ENCODE data around the gene OGFRL1.
"Not testable (repeated sequence)": the region's sequence is repeated elsewhere in the genome, so short reads cannot be mapped to it uniquely, and the experiment has no call there.

The OGFRL1 gene

DNA sequence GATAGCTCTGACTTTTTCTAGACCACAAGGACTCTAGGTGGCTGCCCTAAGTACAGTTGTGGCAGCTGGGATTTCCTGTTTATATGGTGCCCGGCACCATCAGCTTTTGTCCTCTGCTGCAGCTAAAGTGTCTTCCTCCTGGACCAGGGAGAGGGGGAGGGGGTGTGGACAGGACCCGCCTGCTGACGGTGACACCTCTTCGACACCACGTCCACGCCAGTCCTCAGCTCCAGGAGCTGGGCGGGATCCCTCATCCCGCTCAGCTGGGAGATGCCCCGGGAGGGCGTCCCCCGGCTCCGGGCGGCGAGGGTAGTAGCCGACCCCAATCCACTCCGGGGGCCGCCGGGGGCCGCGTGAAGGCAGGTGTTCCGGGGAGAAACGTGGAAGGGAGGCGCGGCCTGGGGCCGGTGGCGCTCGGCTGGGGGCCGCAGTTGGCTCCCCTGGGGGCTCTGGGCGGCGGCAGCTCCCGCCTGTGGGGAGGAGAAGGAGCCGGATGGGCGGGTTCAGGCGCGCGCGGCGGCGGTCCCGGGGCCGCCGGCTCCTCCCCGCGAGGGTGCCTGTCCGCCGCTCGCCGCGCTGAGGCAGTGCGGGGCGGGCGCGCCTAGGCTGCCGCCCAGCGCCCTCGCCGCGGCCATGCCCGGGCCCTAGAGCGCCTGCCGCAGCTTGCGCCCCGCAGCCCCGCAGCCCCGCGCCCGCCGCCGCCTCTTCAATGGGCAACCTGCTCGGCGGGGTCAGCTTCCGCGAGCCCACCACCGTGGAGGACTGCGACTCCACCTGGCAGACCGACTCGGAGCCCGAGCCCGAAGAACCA, at the start of gene OGFRL1:
Gene OGFRL1 (plus strand): TSS at position 584 of the 811 bp plus-strand sequence. CDS start 126 bp downstream, at position 710.
- in situ Hi-C loops (cut with HindIII; ENCODE audit: low pct_ligation_motif_present, low pct_unique_long_range_greater_than_20kb, low sequenced_read_pairs), result no loop called here
- DNase-seq, result peak; percentile 80

DNA sequence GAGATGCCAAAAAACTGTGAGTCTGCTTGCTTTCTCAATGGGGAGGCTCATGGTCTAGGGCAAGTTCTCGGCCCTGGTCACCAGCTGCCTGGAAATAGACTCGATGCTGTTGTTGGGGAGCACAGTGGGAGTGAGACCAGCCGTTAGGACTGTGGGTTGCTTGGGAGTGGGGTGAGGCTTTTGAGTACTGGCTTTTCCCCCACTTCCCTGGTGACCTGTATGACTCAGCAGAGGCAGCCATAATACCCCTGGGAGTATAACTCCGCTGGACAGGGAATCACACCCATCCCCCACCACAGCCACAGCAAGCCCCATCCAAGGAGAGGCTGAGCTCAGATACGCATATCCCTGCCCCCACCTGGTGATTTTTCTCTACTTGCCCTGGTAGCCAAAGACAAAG, 48.9 kb upstream of the OGFRL1 start:
- no peak for DNase-seq
- in situ Hi-C loops (cut with HindIII; ENCODE audit: low pct_ligation_motif_present, low pct_unique_long_range_greater_than_20kb, low sequenced_read_pairs), result no loop called here

DNA sequence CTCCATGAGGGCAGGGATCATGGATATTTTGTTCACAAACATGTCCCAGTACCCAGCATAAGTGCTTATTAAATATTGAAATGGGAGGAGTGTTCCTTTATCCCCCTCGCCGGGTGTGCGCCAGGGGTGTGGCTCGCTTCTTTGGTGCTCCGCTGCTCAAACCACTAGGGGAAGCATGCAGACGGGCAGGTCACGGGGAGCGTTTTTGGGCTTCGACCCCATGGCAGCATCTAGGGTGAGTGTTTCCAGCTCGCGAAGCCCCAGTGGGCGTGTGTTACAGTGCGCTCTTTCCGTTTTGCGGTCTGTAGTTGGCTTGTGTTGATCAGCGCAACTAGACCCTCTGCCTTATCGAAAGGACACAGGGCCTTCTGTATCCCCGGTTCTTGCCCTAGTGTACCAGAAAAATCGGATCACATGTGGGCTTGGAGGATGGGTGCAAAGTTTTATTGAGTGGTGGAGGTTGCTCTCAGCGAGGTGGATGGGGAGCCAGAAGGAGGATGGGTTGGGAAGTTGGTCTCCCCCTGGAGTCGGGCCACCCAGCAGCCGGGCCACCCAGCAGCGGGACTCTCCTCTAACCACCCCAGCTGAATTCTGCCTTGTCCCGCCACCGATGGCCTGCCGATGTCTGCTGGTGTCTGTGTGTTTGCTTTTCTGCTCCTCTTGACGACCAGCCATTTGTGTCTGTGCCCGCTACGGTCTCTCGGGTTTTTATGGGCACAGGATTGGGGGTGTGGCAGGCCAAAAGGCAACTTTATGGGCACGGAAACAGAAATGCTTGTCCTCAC, 43.2 kb upstream of the OGFRL1 start:
- in situ Hi-C loops (cut with HindIII; ENCODE audit: low pct_ligation_motif_present, low pct_unique_long_range_greater_than_20kb, low sequenced_read_pairs), result no loop called here
- DNase-seq, result no peak

DNA sequence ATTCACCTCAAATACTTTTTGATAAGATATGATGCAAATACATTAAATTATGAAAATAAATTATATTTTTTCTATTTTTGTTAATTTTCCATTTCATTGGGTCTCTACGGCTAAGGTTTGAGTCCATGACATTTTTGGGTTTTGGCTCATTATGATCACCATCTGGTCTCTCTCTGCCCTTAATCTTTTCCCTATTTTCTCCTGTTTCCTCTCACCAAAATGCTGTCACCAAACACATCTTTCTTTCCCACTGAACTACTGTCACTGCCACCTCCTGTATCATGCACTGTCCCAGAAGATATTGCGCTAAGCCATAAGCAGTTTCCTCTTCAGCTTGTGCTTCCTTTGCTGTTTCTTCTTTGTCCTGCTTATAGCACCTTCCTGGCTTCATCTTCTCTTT, 42.0 kb upstream of the OGFRL1 start:
- no peak for DNase-seq
- in situ Hi-C loops (cut with HindIII; ENCODE audit: low pct_ligation_motif_present, low pct_unique_long_range_greater_than_20kb, low sequenced_read_pairs), result no loop called here

DNA sequence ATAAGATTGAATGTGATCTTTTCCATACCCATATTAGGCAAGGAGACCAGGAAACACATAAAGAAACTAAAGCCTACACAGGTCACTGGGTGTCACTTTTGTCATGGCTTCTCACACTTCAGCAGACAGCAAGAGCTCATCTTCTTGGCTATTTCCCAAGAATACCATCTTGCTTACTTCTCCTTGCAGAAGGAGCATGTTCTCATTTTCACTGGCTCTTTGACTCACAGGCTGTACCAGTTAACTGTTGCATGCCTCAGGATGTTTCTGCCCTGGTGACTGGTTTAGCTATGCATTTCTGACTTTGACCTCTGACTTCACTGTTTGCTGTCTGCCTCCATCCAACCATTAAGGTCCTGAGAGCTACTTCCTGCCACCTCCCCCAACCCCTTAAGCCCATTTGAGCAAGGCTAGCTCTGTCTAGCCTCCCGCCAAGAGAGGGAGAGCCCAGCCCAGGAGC, 40.3 kb upstream of the OGFRL1 start:
- in situ Hi-C loops (cut with HindIII; ENCODE audit: low pct_ligation_motif_present, low pct_unique_long_range_greater_than_20kb, low sequenced_read_pairs), result no loop called here
- peak; percentile 95 for DNase-seq

DNA sequence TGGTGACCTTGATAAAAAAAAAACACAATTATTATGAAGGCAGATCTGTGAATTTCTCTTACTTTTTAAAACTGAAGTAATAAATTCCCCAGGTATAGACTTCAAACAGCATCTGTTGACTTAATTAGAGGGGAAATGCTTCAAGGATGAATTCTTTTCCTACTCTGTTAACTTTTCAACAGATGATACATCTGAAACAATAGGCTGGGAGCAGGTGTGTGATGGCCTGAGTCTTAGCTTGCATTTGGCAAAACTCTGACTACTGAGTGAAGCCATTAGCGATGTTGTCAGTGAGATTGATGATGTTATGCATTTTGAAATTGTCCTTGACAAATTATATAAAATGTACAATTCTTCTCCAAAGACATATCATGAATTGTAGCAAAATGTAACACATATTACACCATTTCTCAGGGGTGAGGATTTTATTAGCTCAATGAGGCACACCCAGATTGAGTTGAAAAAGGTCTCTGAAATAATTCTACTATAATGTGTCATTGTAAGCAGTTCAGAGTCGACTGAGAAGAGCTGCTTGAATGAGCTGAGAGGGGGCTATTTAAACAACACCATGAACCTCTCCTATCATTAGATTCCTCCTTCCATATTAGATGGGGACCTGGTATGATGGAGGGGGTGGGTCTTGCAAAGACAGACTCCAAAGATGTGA, 39.6 kb upstream of the OGFRL1 start:
- in situ Hi-C loops (cut with HindIII; ENCODE audit: low pct_ligation_motif_present, low pct_unique_long_range_greater_than_20kb, low sequenced_read_pairs), result no loop called here
- no peak for DNase-seq

DNA sequence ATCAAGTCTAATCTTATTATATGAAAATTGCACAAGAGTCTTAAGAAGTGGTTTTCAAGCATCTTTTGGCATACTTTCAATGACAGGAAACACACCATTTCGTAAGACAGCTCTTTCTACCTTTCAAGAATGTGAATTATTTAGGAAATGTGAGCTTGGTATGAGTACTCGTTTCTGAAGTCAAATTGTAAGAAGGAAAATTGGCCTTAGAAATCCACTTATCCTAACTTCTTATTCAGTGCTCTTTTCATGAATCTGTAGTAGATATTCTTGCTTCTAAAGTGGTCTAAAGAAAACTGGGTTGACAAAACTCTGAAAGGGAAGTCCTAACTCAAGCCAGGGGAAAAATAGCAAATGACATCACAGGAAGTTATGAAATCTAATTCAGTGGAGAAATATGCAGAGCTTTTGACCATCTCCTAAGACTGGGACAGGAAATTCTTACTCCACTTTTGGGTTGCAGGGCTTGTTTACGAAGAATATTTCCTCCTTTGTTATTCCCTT, 38.5 kb upstream of the OGFRL1 start:
- in situ Hi-C loops (cut with HindIII; ENCODE audit: low pct_ligation_motif_present, low pct_unique_long_range_greater_than_20kb, low sequenced_read_pairs), result no loop called here
- DNase-seq, result peak; percentile 66

DNA sequence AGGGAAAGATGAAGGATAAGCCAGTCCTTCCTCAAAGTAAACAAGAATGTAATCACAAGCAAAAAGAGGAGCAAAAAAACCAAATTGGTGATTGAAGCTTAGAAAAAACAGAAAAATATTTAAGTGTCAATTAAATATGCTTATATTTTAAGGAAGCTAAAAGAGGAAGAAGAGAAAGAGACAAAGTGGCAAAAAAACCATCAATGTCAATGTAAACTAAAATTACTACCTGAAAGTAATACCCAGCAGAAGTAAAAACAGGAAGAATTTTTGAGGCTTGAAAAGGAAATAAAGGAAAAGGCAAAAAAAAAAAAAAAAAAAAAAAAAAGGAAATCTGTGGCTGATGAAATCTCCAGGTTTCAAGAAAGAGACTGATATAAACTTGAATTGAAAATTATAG, 36.2 kb upstream of the OGFRL1 start:
- in situ Hi-C loops (cut with HindIII; ENCODE audit: low pct_ligation_motif_present, low pct_unique_long_range_greater_than_20kb, low sequenced_read_pairs), result no loop called here
- no peak for DNase-seq

DNA sequence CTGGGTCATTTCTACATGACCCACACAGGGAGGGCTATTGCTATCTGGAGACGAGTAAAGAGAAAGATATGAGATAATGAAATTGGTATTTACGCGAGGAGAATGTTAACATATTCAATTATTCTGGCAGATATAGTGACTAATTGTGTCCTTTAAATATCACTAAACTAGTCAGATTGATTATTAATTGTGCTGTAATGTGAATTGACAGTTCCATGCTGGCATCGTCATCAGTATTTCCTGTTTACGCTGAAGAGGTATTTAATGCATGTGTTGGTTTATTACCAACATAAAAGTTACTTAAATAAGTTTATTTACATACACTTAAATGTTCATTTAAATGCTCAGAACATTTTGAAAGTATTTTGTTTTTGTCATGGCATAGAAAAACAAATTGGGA, 35.7 kb upstream of the OGFRL1 start:
- in situ Hi-C loops (cut with HindIII; ENCODE audit: low pct_ligation_motif_present, low pct_unique_long_range_greater_than_20kb, low sequenced_read_pairs), result no loop called here
- no peak for DNase-seq

DNA sequence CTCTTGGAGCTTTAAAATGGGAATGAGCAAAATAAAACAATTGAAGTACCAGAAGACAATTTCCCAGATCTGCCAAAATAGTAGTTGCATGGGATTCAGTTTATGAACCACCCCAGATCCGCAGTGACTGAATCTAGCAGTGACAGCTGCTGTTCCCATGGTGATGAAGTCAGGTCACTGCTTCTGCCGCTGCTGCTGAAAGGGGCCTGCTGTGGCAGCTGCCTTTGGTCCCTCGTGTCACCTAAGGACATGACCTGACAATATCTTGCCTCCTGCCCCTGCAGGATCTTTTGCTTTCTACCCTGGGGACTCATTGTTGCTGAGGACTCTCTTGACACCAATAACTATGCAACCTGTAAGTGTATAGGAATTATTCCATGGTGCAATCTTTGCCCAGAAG, 34.3 kb upstream of the OGFRL1 start:
- DNase-seq, result no peak

DNA sequence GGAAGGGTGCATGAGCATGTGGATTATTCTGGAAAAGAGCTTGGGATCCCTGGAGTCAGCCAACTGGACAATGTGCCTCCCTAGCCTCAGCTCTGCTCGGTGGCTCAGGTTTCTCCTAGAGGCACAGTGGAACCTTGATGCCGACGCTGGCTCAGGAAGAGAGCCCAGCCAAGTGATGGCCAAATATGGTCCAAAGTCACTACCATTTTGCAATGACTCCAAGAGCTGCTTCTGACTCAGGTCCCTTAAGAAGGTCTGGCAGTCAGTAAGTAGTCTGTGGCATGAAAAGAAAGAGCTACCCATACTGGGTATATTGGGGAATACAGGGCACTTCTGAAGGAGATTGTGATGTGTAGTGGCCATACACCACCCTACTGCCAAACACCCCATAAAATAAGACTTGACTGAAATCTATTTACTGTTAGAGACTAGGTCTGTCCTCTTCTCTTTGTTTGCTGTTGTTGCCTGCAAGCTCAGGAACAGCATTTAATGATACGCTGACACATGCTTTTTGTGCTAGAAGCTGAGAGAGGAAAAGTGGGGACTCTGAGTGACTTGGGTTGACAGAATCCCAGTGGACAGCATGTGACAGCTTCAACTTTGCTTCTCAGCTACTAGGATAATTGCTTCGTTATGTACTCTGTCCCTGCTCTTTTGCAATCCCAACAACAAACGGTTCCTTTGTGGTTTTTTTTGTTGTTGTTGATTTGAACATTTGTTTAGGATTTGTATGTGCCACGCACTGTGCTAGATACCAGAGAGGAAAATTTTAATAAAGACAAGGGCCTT, 30.3 kb upstream of the OGFRL1 start:
- no peak for DNase-seq
- in situ Hi-C loops (cut with HindIII; ENCODE audit: low pct_ligation_motif_present, low pct_unique_long_range_greater_than_20kb, low sequenced_read_pairs), result no loop called here

More for the DNA sequence above, 34.3 kb upstream of the OGFRL1 start:
- in situ Hi-C loops (cut with HindIII; ENCODE audit: low pct_ligation_motif_present, low pct_unique_long_range_greater_than_20kb, low sequenced_read_pairs), result no loop called here

DNA sequence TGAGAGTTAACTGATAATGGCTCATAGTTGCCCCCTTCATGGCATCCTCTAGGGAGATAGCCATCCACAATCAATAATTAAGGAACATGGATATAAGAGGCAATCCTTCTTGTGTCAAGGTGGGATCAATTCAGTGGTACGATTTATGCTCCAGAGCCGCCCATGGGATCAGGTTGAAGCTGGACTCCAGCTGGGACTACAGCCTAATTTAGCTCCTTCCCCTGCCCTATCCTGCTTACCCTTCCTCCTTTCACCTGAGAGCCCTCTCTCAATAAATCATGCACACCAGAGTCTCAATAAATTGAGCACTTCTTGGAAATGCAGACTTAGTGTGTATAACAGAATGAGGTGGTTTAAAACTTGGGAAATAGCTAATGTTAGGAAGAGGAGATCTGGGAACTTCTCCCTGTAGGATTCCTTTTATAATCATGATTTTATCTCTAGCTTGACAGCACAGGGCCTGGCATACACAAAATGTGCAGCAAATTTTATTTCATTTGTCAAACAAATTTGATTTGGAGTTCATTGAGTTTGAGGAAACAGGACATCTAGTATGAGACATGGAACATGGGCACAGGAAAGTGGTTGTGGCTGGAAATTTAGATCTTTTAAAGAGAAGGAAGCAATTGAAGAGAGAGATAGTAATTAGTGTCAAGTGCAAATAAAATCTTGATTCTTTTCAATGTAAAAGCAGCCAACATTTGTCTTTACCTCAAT, 28.6 kb upstream of the OGFRL1 start:
- no peak for DNase-seq
- in situ Hi-C loops (cut with HindIII; ENCODE audit: low pct_ligation_motif_present, low pct_unique_long_range_greater_than_20kb, low sequenced_read_pairs), result no loop called here

DNA sequence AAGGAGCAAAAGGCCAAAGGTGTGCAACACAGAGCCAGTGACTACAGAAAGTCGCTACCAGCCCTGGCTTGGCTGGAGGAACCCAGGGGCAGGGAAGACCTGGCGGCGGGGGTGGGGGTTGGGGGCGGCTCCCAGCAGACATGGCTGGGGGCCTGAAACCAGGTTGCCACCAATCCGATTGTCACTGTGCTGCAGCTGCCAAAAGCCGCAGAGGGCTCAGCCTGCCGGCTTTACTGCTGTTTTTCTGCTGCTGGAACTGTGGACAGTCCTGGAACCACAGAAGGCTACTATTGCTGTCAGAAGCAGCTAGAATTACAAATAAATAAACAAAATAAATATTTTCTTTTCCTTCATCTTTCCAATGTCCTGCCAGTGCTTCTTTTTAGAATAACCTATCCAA, 25.7 kb upstream of the OGFRL1 start:
- in situ Hi-C loops (cut with HindIII; ENCODE audit: low pct_ligation_motif_present, low pct_unique_long_range_greater_than_20kb, low sequenced_read_pairs), result no loop called here
- no peak for DNase-seq

DNA sequence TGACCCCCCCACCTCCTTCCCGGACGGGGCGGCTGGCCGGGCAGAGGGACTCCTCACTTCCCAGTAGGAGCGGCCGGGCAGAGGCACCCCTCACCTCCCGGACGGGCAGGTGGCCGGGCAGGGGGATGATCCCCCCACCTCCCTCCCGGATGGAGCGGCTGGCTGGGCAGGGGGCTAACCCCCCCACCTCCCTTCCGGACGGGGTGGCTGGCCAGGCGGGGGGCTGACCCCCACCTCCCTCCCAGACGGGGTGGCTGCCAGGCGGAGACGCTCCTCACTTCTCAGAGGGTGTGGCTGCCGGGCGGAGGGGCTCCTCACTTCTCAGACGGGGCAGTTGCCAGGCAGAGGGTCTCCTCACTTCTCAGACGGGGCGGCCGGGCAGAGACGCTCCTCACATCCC, 22.2 kb upstream of the OGFRL1 start:
- in situ Hi-C loops (cut with HindIII; ENCODE audit: low pct_ligation_motif_present, low pct_unique_long_range_greater_than_20kb, low sequenced_read_pairs); DNase-seq: not testable (repeated sequence)

DNA sequence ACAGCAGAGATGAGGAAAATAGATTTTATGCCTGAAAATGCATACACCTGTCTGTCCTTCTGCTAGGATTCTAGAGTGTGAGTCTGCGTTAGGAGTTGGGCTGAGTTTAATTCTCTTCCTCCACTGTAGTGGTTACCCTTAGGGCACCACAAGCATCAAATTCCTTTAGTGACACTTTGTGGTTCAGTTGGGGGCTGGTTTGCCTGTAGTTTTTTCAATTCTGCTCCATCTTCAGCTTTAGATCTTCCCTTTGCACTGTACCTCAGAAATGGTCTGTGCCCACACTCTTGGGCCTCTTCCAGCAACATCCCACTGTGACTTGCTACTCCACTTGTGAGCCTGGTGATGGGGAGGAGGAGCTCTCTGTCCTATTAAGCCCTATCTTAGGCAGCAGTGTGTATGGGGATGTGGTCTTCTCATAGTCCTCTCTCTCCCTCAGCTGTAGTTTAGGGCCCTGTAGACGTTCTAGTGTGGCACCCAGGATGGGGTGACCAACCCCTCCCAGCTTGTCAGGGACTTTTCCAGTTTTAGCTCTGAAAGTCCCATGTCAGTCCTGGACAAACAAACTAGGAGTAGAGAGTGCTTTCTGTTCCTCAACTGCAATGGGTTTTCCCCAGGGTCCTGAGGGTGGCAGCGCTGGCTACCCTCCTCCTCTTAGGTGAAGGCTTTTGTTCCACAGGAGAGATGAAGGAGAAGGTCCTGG, 19.7 kb upstream of the OGFRL1 start:
- no peak for DNase-seq
- in situ Hi-C loops (cut with HindIII; ENCODE audit: low pct_ligation_motif_present, low pct_unique_long_range_greater_than_20kb, low sequenced_read_pairs), result no loop called here

DNA sequence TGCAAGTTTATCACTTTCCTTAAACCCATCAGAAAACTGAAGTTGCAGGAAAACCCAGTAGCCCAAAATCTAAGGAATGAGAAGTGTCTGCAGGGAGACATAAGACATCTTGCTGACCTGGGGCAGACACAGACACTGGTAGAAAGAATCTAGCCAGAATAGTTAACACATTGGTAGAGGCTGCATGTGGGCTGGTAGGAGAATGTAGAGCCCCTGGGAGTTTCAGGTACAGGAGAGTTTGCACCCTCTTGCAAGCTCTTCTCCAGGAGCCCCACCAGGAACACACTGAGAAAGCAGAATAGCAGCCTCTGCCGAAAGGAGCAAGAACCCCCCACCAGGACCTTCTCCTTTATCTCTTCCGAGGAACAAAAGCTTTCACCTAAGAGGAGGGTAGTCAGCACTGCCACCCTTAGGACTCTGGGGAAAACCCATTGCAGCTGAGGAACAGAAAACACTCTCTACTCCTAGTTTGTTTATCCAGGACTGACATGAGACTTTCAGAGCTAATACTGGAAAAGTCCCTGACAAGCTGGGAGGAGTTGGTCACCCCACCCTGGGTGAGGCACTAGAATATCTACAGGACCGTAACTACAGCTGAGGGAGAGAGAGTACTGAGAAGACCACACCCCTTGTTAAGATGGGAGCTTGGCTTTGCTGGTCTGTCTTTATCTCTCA, 10.5 kb upstream of the OGFRL1 start:
- in situ Hi-C loops (cut with HindIII; ENCODE audit: low pct_ligation_motif_present, low pct_unique_long_range_greater_than_20kb, low sequenced_read_pairs), result no loop called here
- peak; percentile 73 for DNase-seq

DNA sequence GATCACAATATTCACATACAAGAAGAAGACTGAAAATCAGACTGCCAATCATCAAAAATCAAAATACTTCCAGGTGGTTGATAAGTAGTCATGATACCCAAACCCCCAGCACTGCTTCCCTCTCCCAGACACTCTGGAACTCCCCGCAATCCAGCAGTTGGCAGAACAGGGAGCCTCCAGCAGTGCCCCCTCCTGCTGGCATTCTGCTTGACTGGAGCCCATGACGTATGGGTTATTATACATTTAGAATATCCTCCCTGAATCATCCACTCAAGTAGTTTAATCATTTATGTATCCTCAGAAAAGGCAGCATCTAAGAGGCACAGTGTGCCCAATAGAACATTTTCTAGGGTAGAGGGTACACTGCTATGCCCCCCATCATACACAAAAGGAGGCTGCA, 9.3 kb upstream of the OGFRL1 start:
- in situ Hi-C loops (cut with HindIII; ENCODE audit: low pct_ligation_motif_present, low pct_unique_long_range_greater_than_20kb, low sequenced_read_pairs), result no loop called here
- DNase-seq, result peak; percentile 89
